IgD-negative memory B cell (primary cell): Measurements from ENCODE around the gene RAE1. TPM values are rescaled to one million over a fixed set of nuclear protein-coding genes. Genes with fewer than 3 reads are reported as not detected.

Source experiments
- H3K27ac Mint-ChIP-seq, 3 donors: one replicate each; pipeline ENCODE4 v1.8.0; 2020 to 2022; ENCODE audit warnings: mild to moderate bottlenecking in 3 of 3, mixed read lengths in 3 of 3, moderate library complexity in 1 of 3
- H3K27me3 Mint-ChIP-seq: one replicate; pipeline ENCODE4 v1.8.0; 2021; ENCODE audit warnings: mixed read lengths
- H3K36me3 Mint-ChIP-seq: one replicate; pipeline ENCODE4 v1.8.0; 2020; ENCODE audit warnings: mild to moderate bottlenecking, mixed read lengths
- H3K4me1 Mint-ChIP-seq, 3 donors: one replicate each; pipeline ENCODE4 v1.8.0; 2020 to 2022; ENCODE audit warnings: mixed read lengths in 3 of 3, mild to moderate bottlenecking in 1 of 3
- H3K4me3 Mint-ChIP-seq, 4 donors: one replicate each; pipeline ENCODE4 v1.8.0; 2020 to 2022; ENCODE audit warnings: mild to moderate bottlenecking in 4 of 4, mixed read lengths in 4 of 4, moderate library complexity in 3 of 4
- H3K9me3 Mint-ChIP-seq, 3 donors: one replicate each; pipeline ENCODE4 v1.8.0; 2020 to 2021; ENCODE audit warnings: mixed read lengths in 3 of 3, mild to moderate bottlenecking in 1 of 3
- polyA plus RNA-seq: library from polyadenylated mRNA; unstranded; fragments of 300-500 nt; fragmentation: Illumina TruSeq; gene quantifications from one replicate; pipeline ENCODE4 v1.2.3, GENCODE V29; 2021

The RAE1 gene
- polyA plus RNA-seq, 1 donor from 2014 or later = 38.6 TPM

- Mint-ChIP-seq H3K4me3 (peak overlapping the region in 3 of 4 donors; percentile 46 to 83 (median 81)), H3K27me3 (no peaks in the 10 kb centered on the region), H3K9me3 (no peaks in the 10 kb centered on the region), H3K27ac (peak overlapping the region in 1 of 3 donors; percentile 1), H3K4me1 (peaks cover 31 to 44% (median 40%) of the 10 kb centered on the region in 3 donors), H3K36me3 (no peaks in the 10 kb centered on the region)
Observed at GRCh38 chr20:57425150-57426013, 74.3 kb downstream of the RAE1 start.

DNA sequence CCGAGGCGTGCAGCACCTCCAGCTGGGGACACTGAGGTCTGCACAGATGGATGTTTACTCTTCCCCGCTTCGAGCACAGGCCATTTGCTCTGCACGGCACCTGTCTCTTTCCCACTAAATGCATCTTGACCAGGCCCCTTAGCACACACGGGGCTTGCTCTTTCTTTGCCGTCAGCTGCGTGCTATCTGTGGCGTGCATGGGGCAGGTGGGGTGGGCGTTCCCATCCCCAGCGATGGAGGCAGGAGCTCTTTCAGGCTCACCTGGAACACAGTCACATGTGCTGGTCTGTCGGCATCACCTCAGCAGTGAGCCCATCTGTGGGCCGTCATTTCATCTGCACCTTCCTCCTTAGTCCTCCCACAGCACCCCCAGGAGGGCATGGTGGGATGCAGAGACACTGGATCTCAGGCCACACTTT lies 75.2 kb downstream of the RAE1 start:
- Mint-ChIP-seq H3K27ac (peak overlapping the region in 1 of 3 donors; percentile 45), H3K4me3 (peak overlapping the region in 2 of 4 donors; percentile 4 to 78)

DNA sequence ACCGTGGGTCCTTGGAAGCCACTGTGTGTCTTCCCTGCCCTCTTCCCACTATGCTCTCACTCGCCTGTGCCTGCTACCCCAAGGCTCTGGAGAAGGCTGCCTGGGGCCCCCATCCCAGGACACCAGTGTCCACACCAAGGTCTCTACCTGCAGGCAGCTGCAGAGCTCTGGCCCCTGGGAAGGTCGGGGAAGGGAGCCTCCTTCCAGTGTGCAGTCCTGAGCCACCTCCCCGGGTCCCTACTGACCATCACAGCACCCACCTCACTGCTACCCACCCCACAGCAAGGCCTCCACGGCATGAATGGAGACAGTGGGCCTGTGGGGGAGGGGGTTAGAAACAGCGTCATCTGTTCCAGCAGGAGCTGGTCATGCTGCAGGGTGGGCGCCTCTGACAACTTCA lies 75.8 kb downstream of the RAE1 start:
- Mint-ChIP-seq H3K36me3 (peaks cover 3% of the 10 kb centered on the region), H3K4me3 (no peak overlapping the region), H3K9me3 (no peaks in the 10 kb centered on the region), H3K27me3 (no peaks in the 10 kb centered on the region), H3K4me1 (peaks cover 41 to 48% (median 47%) of the 10 kb centered on the region in 3 donors), H3K27ac (peak overlapping the region in 1 of 3 donors; percentile 19)

More for the DNA sequence above, 75.2 kb downstream of the RAE1 start:
- no peaks in the 10 kb centered on the region for H3K27me3 Mint-ChIP-seq
- no peaks in the 10 kb centered on the region for H3K36me3 Mint-ChIP-seq
- peaks cover 36 to 48% (median 41%) of the 10 kb centered on the region in 3 donors for H3K4me1 Mint-ChIP-seq
- H3K9me3 Mint-ChIP-seq = no peaks in the 10 kb centered on the region

- Mint-ChIP-seq H3K36me3 (peaks cover 3% of the 10 kb centered on the region), H3K27me3 (no peaks in the 10 kb centered on the region), H3K9me3 (no peaks in the 10 kb centered on the region), H3K4me1 (peaks cover 57 to 61% (median 61%) of the 10 kb centered on the region in 3 donors), H3K27ac (no peak overlapping the region), H3K4me3 (no peak overlapping the region)
Observed at GRCh38 chr20:57428324-57429158, 77.5 kb downstream of the RAE1 start.

Other genes starting within 250 kb of the RAE1 start
- not detected for gene BMP7, start 84.6 kb upstream of the RAE1 start, polyA plus RNA-seq
- gene SPO11, start 21.5 kb upstream of the RAE1 start, polyA plus RNA-seq = not detected
- gene RBM38, start 40.1 kb downstream of the RAE1 start, polyA plus RNA-seq = 39.2 TPM
- not detected for gene CTCFL, start 173.9 kb downstream of the RAE1 start, polyA plus RNA-seq
- gene PCK1, start 209.9 kb downstream of the RAE1 start, polyA plus RNA-seq = not detected